Measurements from ENCODE around the gene CX3CL1. TPM values are rescaled to one million over a fixed set of nuclear protein-coding genes. Genes with fewer than 3 reads are reported as not detected.

CX3CL1 gene
- total and polyA plus RNA-seq, 9 donors: 2.2 to 12.2 (median 6.9) TPM

GRCh38 chr16:57406881-57407280, 34.6 kb downstream of the CX3CL1 start:
- 70% methylated on average over 2 of the region's 2 CpGs for WGBS, 3 donors
- no peaks in the 10 kb centered on the region for H3K4me1 ChIP-seq (ENCODE audit: insufficient read depth)
- intact Hi-C loops (cut with DNase I): no loop called here
- TF ChIP-seq POLR2A (IDR thresholded peaks at IDR 0.05): no peak
- TF ChIP-seq EP300 (IDR thresholded peaks at IDR 0.05): no peak
- no peak for TF ChIP-seq CTCF (IDR thresholded peaks at IDR 0.05)
- no peak for DNase-seq
- H3K4me3 ChIP-seq: no peak overlapping the region
- H3K27me3 ChIP-seq: no peaks in the 10 kb centered on the region
- H3K9me3 ChIP-seq: no peaks in the 10 kb centered on the region
- H3K27ac ChIP-seq: no peak overlapping the region
- no peaks in the 10 kb centered on the region for H3K36me3 ChIP-seq

GRCh38 chr16:57407521-57408353, 35.4 kb downstream of the CX3CL1 start:
- no peaks in the 10 kb centered on the region for H3K36me3 ChIP-seq
- H3K4me3 ChIP-seq: no peak overlapping the region
- TF ChIP-seq CTCF (IDR thresholded peaks at IDR 0.05) (no peak), EP300 (IDR thresholded peaks at IDR 0.05) (no peak), POLR2A (IDR thresholded peaks at IDR 0.05) (no peak)
- no peaks in the 10 kb centered on the region for H3K27me3 ChIP-seq
- no peaks in the 10 kb centered on the region for H3K9me3 ChIP-seq
- no peaks in the 10 kb centered on the region for H3K4me1 ChIP-seq (ENCODE audit: insufficient read depth)
- no peak overlapping the region for H3K27ac ChIP-seq
- intact Hi-C loops (cut with DNase I): no loop called here
- DNase-seq: no peak
- WGBS, 3 donors: 87 to 91% (median 88%) methylated on average over 5 of the region's 5 CpGs

- Histone ChIP-seq H3K36me3 (no peaks in the 10 kb centered on the region), H3K4me1 (ENCODE audit: insufficient read depth) (no peaks in the 10 kb centered on the region), H3K4me3 (no peak overlapping the region), H3K27me3 (no peaks in the 10 kb centered on the region), H3K9me3 (no peaks in the 10 kb centered on the region), H3K27ac (no peak overlapping the region)
- intact Hi-C loops (cut with DNase I): no loop called here
- TF ChIP-seq EP300 (IDR thresholded peaks at IDR 0.05): no peak
- no peak for TF ChIP-seq CTCF (IDR thresholded peaks at IDR 0.05)
- TF ChIP-seq POLR2A (IDR thresholded peaks at IDR 0.05): no peak
- DNase-seq: no peak
- WGBS, 3 donors: 67 to 75% (median 72%) methylated on average over 5 of the region's 5 CpGs
Measured at GRCh38 chr16:57409065-57409464, 36.8 kb downstream of the CX3CL1 start.

- WGBS, 3 donors: 59 to 77% (median 62%) methylated on average over 14 of the region's 14 CpGs
- intact Hi-C loops (cut with DNase I): loop anchor here in 2 of 4 donors (10.0 kb wide), 2 partner anchors 105 to 325 kb away; no protein-coding TSS in a partner anchor
- Histone ChIP-seq H3K27ac (no peak overlapping the region), H3K9me3 (no peaks in the 10 kb centered on the region), H3K4me1 (ENCODE audit: insufficient read depth) (no peaks in the 10 kb centered on the region), H3K27me3 (no peaks in the 10 kb centered on the region), H3K4me3 (no peak overlapping the region), H3K36me3 (no peaks in the 10 kb centered on the region)
- TF ChIP-seq EP300 (IDR thresholded peaks at IDR 0.05) (no peak), POLR2A (IDR thresholded peaks at IDR 0.05) (no peak), CTCF (IDR thresholded peaks at IDR 0.05) (no peak)
- no peak for DNase-seq
Measured at GRCh38 chr16:57409870-57410587, 37.7 kb downstream of the CX3CL1 start.

Data from ovary (tissue), 9 donors.